Embryonic facial prominence (tissue), 1 donor: ENCODE data around the gene PDE3A.
"Not testable (repeated sequence)": the region's sequence is repeated elsewhere in the genome, so short reads cannot be mapped to it uniquely, and the experiment has no call there.

Experiments
- DNase-seq: peaks from one replicate; pipeline ENCODE4 v3.0.0-alpha.2; 2016; ENCODE audit errors: extremely low spot score

The PDE3A gene

GRCh38 chr12:20368114-20368650 lies at the start of gene PDE3A:
Gene PDE3A (plus strand): TSS chr12:20368537. CDS start chr12:20369285, 748 bp downstream.
- DNase-seq = peak; percentile 85

- DNase-seq = no peak
These were observed 49.0 kb upstream of the PDE3A start for GRCh38 chr12:20319366-20319765.

GRCh38 chr12:20320552-20320951 lies 47.8 kb upstream of the PDE3A start:
- DNase-seq = no peak

- DNase-seq = not testable (repeated sequence)
These were observed 37.4 kb upstream of the PDE3A start for GRCh38 chr12:20330826-20331505.

GRCh38 chr12:20339060-20339459 lies 29.3 kb upstream of the PDE3A start:
- DNase-seq = no peak

GRCh38 chr12:20342111-20342510 lies 26.2 kb upstream of the PDE3A start:
- no peak for DNase-seq

GRCh38 chr12:20345866-20346265 lies 22.5 kb upstream of the PDE3A start:
- DNase-seq = no peak

- no peak for DNase-seq
These were observed 18.3 kb upstream of the PDE3A start for GRCh38 chr12:20350026-20350425.

GRCh38 chr12:20350495-20350894 lies 17.8 kb upstream of the PDE3A start:
- DNase-seq = no peak

- no peak for DNase-seq
These were observed 16.9 kb upstream of the PDE3A start for GRCh38 chr12:20351406-20351805.

- no peak for DNase-seq
These were observed 12.3 kb upstream of the PDE3A start for GRCh38 chr12:20356048-20356447.

GRCh38 chr12:20360407-20360806 lies 7.9 kb upstream of the PDE3A start:
- DNase-seq = no peak

- DNase-seq = no peak
These were observed 6.9 kb upstream of the PDE3A start for GRCh38 chr12:20361416-20361815.

- DNase-seq = no peak
These were observed 3.8 kb upstream of the PDE3A start for GRCh38 chr12:20364501-20364900.

- DNase-seq = no peak
These were observed 1.4 kb upstream of the PDE3A start for GRCh38 chr12:20366776-20367409.

- no peak for DNase-seq
These were observed 689 bp upstream of the PDE3A start for GRCh38 chr12:20367583-20368113.

- DNase-seq = peak; percentile 42
These were observed 441 bp downstream of the PDE3A start for GRCh38 chr12:20368651-20369304.

GRCh38 chr12:20369305-20370013 lies 1.1 kb downstream of the PDE3A start:
- DNase-seq = peak; percentile 33

GRCh38 chr12:20370014-20370386 lies 1.7 kb downstream of the PDE3A start:
- DNase-seq = no peak

- DNase-seq = no peak
These were observed 2.7 kb downstream of the PDE3A start for GRCh38 chr12:20370866-20371519.

GRCh38 chr12:20372326-20373096 lies 4.2 kb downstream of the PDE3A start:
- DNase-seq = no peak
